HG03575 (cell line): ENCODE results near the gene STRADB.
A peak's percentile ranks its signal among the peaks of the same experiment; 100 is the strongest.

ENCODE experiments used
- ATAC-seq: cut with Tn5 transposase; IDR thresholded peaks from one replicate; pipeline ENCODE4 v1.9.1; 2021; ENCODE audit not compliant: unreplicated experiment, insufficient number of reproducible peaks, low FRiP score; ENCODE audit errors: extremely low read depth

Gene STRADB

GRCh38 chr2:201451292-201452057, at the start of gene STRADB, which contains the start of gene TRAK2:
TSS of gene STRADB (plus strand) at chr2:201451740. CDS start at chr2:201454841, 3,101 bp downstream.
TSS of gene TRAK2 (minus strand) at chr2:201451458. CDS start at chr2:201420507, 30,951 bp downstream.
- ATAC-seq: peak; percentile 71

DNA sequence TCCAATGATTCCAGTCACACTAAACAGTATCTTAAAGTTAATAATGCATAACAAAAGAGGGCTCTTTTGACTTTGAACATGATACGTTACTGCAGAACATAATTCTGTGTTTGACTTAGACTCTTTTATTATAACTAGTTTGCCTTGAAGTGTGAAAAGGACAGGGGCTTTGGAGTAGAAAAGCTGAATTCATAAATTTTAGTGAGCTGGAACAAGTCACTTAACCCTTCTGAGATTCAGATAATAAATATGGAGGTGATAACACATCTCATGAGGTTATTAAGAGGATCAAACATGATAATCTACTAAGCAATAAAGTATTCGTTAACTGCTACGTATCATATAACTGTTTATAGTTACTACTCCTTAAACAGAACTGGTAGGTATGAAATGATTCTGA, 49.7 kb upstream of the STRADB start:
- ATAC-seq: no peak

DNA sequence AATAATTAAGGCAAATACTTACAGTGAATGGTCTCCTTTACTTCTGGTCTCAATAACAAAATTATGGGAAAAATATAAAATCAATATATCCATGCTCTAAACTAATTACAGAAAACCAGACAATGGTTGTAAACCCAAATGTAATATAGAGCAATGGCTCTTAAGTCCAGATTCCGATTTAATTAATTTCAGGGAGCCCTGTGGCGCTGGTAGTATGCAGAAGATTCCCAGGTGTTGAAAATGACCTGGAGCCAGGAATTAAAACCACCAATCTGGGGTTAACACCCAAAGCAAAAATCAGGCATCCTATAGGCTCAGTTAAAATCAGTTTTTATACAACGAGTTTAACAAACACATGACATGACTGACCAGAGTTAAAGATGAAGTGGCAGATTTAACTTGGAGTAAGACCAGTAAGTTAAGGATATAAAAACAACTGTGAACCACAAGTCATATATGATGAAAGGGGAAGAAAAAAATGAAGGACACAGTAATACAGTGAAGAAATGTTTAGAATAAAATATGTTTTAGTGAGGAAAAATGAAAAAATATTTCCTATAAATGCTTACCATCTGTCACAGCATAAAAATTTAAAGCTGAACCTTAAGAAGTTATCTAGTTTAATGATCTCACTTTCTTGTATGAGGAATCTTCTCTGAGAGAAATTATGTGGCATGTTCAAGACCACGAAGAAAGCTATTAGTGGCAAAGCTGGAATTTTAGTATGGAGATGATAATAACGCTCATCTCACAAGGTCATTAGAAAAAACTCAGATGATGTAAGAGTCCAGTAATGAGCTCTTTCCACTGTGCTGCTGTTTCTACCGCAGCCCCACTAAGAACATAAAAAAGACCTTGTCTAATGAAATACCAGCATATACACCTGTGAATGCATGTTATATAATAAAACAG, 48.6 kb upstream of the STRADB start:
- no peak for ATAC-seq

DNA sequence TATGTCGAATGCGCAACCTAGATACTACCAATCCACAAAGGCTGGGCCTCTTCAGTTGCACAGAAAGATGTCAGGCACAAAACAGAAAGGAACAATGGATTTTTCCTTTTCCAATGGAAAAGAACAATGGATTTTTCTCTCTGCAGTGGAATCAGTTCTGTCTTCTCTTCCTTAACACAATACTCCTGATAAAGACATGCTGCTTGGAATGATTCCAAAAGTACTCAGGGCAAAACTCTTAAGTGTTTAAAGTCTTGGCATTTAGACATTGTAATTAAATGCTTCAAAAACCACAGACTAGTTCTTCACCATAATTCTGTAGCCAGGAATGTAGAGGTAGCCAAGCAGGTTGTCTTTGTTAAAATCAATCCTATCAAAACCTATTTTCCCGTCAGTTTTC, 47.7 kb upstream of the STRADB start:
- no peak for ATAC-seq

GRCh38 chr2:201404699-201405280, 46.8 kb upstream of the STRADB start:
- no peak for ATAC-seq

GRCh38 chr2:201406077-201406662, 45.4 kb upstream of the STRADB start:
- no peak for ATAC-seq

DNA sequence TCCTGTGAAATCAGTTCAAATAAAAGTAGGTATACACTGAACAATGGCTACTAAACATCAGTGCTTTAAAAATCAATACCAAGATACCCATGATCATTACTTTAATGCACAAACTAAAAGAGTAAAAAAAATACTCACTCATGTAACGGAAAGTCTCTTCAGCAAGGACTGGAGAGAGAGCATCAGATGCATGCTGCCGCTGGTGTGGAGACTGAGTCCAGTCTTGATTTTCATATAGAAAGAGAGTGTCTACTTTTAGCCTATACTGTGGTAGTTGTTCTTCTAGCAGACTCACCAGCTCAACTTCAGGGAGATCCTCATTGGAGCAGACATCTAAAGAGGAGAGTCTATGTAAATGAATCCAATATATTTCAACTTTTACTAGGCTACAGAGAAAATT, 44.3 kb upstream of the STRADB start:
- no peak for ATAC-seq

- no peak for ATAC-seq
Measured at GRCh38 chr2:201408931-201409330, 42.6 kb upstream of the STRADB start.

DNA sequence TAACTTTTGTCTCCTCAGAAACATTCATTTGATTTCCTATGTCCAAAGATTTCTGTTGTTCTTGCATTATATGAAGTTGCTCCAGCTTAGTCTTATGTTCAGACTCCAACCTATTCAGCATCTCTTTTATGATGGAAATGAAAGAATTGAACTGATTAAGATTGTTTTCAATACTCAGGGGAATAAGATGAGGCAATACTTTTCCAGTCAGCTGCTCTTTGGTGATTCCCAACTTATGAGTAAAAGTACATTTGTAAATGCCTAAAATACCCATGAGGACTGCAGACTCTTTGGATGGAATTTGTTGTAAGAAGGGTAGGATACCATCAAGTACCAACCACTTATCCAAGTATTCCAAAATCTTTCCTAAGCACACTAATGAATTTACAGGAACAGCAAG, 40.1 kb upstream of the STRADB start:
- no peak for ATAC-seq

GRCh38 chr2:201413143-201413542, 38.4 kb upstream of the STRADB start:
- no peak for ATAC-seq

- ATAC-seq: no peak
Measured at GRCh38 chr2:201413552-201413951, 38.0 kb upstream of the STRADB start.

GRCh38 chr2:201414099-201415023, 37.2 kb upstream of the STRADB start:
- ATAC-seq: peak; percentile 62

DNA sequence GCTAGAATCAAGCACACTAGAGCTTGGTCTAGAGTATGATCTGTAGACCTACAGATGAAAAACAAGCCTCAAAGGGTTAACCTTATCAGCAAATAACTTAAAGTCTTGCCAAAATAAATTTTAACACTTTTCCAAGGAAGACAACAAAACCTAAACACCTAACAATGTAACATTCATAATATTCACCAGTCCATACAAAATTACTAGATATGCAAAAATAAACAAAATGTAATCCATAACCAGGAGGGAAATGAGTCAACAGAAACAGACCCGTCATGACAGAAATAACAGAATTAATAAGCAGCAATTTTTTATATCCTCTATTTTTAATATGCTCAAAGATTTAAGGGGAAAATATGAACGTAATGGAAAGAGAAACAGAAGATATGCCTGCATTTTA, 36.4 kb upstream of the STRADB start:
- no peak for ATAC-seq

DNA sequence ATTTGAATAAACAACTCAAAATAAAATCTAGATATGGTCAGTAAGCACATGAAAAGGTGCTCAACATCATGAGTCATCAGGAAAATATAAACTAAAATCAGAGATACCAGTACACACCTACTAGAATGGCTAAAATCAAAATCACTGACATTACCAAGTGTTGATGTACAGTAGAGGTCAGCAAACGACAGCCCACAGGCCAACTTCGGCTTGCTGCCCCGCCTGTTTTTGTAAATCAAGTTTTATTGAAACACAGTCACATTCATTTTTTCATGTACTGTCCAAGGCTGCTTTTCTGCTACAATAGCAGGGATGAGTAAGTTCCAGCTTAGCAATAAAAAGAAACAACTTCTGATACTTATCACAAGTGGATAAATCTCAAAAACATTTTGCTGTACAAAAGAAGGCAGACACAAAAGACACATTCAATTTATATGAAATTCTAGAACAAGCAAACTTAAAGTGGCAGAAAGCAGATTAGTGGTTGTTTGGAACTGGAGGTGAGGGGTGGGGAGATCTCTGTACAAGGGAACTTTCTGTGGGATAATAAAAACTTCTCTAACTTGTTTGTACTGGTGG, 32.4 kb upstream of the STRADB start:
- ATAC-seq: no peak

DNA sequence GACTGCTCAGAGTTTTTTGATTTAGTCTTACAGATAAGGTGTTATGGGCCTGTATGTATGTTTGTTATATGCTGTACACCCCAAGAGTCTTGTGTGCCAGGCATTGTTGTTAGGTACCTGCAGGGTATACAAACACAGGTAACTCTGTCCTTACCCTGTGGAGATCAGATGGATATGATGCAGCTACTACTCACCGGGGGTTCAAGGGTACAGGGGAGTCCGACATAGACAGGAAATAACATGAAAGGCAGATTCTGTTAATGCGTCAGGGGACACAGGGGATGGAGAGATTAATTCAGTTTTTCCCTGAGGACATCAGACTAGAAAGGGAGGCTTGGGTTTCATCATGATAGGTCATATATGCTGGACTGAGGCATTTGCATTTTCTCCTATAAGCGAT, 31.6 kb upstream of the STRADB start:
- no peak for ATAC-seq

- ATAC-seq: no peak
Measured at GRCh38 chr2:201420442-201421113, 31.0 kb upstream of the STRADB start.

GRCh38 chr2:201425952-201426351, 25.6 kb upstream of the STRADB start:
- ATAC-seq: no peak
